CD1c-positive myeloid dendritic cell (primary cell): ENCODE data around the gene CPEB4.

Source experiments
- DNase-seq: peaks from one replicate; pipeline ENCODE4 v3.0.0-alpha.2; 2016; ENCODE audit errors: extremely low spot score

CPEB4 gene

GRCh38 chr5:173944511-173944910 lies 56.4 kb downstream of the CPEB4 start:
- DNase-seq = no peak

- no peak for DNase-seq
Measured at GRCh38 chr5:173945160-173945559, 57.0 kb downstream of the CPEB4 start.

DNA sequence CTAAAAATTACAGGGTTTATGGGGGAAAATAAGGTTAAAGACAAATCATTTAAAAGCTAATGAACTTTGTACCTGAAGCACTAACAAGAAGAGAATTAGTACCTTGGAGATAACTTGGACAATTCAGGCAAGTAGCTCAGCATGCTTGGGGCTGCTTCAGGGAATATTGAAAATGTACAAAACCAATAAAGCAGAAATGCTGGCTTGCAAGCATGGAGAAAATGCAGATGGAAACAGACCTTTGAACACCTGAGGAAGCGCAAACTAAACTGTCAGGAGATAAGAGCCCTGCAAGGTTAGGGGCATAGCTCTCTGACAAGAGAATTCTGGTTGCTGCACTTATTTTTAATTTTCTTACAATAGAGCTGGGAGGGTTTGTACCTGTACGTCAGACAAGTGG lies 58.2 kb downstream of the CPEB4 start:
- no peak for DNase-seq

DNA sequence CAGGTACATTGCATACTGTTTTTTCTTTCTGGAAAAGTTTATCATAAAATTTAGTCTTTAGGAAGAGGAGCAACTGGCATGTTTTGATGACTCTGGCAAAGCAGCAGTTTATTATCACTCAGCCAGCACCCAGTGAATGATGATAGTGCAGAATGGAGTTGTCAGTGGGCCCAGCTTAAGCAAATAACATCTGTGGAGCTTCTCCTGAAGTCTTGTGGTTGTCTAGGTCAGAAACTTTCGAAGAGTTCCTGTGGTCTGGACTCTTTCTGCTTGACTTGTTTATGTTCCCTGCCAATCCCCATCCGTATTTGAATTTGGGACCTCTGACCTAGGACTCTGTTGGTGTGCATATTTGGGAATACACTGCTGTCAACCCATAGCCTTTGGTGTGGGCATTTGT lies 62.7 kb downstream of the CPEB4 start:
- no peak for DNase-seq

DNA sequence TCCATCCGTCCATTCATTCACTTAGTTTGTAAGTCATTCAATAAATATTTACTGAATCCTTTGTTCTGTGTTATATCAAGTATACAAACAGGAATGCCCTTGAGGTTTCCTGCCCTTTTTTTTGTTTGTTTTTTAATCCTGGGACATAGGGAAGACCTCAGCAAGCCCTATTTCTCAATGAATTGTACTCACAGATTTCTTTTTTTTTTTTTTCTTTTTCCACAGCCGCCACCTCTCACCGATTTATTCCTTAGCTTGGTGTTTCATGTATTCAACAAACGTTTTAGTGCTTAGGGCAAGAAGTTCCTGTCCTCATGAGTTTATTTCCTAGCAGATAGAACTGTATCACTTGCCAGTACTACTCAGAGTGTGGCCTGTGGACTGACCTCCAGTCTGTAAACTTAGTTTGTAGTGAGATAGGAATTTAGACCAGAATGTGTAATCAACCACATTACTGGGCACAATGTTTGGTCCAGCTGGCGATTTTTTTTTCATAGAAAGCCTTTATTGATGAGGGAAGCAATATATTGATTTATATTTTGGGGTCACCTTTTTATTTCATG lies 65.5 kb downstream of the CPEB4 start:
- no peak for DNase-seq

- DNase-seq = peak; percentile 36
Measured at GRCh38 chr5:173954671-173955521, 66.7 kb downstream of the CPEB4 start.

- no peak for DNase-seq
Measured at GRCh38 chr5:173960986-173961385, 72.8 kb downstream of the CPEB4 start.

GRCh38 chr5:173961418-173961817 lies 73.3 kb downstream of the CPEB4 start:
- no peak for DNase-seq

- no peak for DNase-seq
Measured at GRCh38 chr5:173962436-173962972, 74.4 kb downstream of the CPEB4 start.

- no peak for DNase-seq
Measured at GRCh38 chr5:173963182-173963838, 75.2 kb downstream of the CPEB4 start.

DNA sequence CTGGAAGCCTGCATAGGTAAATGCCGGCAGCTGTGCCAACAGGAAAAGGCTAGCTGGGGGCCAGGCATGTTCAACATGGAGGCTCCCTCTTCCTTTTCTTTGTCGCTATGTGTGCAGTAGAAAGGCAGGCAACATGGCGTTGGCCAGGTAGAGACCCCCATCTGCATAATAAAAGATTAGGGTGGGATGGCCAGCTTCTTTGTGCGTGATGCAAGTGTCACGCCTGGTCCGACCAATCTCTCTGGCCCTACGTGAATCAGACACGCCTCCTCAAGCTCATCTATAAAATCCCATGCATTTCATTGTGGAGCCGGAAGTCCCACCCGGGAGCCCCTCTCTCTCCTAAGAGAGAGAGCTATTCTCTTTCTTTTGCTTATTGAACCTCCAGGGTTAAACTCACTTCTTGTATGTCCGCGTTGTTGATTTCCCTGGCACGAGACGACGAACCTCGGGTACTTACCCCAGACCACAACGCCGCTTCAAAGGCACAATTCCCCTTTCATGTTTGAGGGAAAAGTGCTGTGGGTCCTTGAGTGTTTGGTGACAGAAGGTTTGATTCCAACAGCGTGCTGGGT lies 75.8 kb downstream of the CPEB4 start:
- DNase-seq = no peak

- no peak for DNase-seq
Measured at GRCh38 chr5:173964506-173964905, 76.4 kb downstream of the CPEB4 start.

DNA sequence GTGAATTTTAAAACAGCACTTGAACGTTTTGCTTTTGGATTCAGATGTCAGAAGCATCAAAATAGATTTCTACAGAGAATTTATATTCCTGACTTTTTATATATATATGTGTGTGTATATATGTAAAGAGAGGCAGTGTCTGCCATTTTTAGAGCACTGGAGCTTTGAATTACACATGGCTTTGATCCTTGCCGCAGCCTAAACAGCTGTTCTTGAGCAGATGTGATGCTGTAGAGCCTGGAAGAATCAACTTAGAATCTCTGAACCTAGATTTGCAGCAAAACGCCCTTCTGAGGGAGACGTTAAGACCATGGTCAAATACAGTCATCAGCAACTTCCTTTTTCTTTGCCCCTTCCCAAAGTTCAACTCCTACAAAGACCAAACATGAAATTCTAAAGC lies 79.1 kb downstream of the CPEB4 start:
- no peak for DNase-seq

GRCh38 chr5:173968154-173968797 lies 80.1 kb downstream of the CPEB4 start:
- peak; percentile 11 for DNase-seq

GRCh38 chr5:173969167-173970049 lies 81.3 kb downstream of the CPEB4 start:
- no peak for DNase-seq

- no peak for DNase-seq
Measured at GRCh38 chr5:173970878-173971650, 82.9 kb downstream of the CPEB4 start.

DNA sequence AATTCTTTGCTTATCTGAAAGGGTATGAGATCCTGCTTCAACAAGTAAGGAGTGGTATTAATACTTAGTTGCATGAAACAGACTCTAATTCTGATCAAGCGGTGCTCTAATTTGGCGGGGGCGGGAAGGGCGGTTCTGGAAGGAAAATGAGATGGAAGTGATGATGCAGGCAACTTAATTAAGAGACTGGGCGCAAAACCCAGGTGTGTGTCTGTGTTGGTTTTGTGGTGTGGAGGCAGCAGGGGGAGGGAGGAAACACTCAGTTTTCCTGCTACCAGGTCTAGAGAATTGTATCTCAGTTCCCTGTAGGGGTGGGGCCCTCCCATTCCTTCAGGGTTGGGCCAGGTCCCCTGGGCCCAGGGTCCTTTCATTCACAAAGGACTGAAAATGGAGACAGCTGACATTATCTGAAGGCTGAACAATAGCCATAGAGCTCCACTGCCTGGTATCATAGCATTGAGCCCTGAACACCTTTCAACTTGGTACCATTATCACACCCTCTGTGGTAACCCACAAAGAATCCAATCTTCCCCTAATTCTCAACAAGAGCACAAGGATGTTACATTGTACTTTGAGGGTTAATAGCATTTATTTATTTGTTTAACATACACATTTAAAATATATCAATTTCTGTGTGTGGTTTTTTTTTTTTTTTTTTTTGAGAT lies 83.7 kb downstream of the CPEB4 start:
- DNase-seq = no peak

DNA sequence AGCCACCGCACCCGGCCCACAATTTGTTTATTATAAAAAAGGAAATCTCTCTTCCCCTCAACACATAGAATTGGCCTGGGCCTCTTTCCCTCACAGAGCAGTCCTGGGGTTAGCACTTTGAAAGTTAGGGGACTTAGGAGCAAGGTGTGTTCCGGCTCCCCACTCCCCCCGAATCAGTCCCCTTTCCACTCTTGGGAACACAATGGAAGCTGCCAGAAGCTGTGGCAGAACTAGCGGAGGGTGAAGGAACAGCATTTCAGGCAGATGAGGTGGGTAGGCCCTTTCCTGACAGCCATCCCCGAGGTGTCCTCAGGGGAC lies 84.4 kb downstream of the CPEB4 start:
- DNase-seq = no peak

DNA sequence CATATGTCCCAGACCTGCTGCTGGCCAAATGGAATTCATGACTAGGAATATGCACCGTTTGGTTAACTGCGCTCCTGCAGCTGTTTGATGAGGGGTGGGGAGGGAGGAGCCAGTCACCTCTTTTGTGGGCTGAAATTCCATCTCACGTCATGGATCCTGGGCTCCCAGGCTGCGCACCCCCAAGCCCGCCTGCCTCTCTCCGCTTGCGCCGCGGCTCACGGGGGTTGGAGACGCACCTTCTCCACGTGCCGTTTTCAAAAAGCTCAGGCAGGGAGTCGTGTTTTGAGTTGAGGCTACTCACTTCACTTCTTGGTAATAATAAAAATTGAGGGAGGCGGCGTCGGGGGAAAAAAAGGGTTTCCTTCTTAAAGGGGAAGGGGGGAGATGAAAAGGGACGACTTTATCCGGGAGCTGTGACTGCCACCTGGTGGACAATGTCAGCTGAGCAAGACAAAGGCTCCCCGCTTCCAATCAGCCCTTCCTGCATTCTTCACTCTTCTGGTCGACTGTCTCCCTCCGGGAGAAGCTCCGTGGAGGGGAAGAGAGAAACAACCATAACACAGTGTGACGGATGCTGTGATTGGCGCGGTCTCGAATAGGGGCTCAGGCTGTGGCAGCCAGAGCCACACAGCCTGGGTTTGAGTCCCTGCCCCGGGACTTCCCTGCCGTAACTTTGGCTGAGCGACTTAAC lies 84.9 kb downstream of the CPEB4 start:
- peak; percentile 84 for DNase-seq
